Measurements from ENCODE around the gene SHC4.

SHC4 gene

DNA sequence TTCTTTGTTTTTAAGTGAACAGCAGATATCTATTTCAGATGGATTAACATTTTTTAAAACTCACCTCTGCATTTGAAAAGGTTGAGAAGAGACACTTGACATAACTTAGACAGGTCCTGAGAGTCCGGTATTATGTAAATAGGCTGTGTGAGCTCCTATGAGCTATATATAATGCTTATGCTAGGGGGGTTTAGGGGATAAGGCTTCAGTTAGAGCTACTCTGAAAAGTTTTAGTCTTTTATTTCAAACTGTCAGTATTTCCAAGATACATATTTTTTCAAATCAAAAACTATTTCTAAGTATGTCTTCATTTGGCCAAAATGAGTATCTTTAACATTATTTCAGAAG, 16.9 kb downstream of the SHC4 start:
- peaks cover 25% of the 10 kb centered on the region for H3K27me3 Mint-ChIP-seq
- ATAC-seq = no peak
- no peak overlapping the region for H3K4me3 Mint-ChIP-seq
- H3K4me1 Mint-ChIP-seq = no peaks in the 10 kb centered on the region
- H3K36me3 Mint-ChIP-seq = no peaks in the 10 kb centered on the region
- no peak overlapping the region for H3K27ac Mint-ChIP-seq
- no peaks in the 10 kb centered on the region for H3K9me3 Mint-ChIP-seq

DNA sequence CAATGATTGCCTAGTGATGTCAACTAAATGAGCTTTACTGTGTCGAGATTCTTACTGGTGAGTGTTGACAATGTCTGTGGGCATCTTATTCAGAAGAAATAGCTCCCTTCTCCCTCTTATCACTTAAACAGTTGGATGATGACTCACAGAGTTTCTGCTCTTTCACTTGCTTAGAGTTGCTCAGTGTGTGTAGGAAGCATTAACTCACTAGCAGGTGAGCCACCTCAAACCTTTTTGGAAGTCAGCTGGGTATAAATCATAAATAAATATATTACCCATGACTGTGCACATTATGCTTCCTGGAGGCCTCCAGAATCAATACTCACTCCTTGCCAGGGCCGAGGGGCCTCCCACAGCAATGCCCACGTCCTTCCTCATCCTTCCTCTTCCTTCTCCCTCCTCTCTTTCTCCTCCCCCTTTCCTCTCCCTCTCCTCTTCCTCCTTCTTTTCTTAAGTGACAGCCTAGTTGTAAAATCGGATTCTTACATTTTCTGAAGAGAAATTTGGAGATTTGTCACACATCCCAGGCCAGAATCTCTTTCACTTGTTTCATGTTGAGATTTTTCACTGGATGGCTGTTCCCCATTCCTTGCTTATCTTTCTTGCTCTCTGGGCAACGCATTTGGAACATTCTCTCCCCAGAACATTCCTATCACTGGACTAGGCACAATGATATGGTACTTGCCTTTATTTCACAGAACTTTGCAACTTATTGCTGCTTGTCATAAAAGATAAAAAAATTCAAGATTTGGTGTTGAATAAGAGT, 17.5 kb downstream of the SHC4 start:
- Mint-ChIP-seq H3K36me3 (no peaks in the 10 kb centered on the region), H3K27me3 (peaks cover 24% of the 10 kb centered on the region), H3K4me1 (no peaks in the 10 kb centered on the region), H3K4me3 (no peak overlapping the region), H3K27ac (no peak overlapping the region), H3K9me3 (no peaks in the 10 kb centered on the region)
- no peak for ATAC-seq

DNA sequence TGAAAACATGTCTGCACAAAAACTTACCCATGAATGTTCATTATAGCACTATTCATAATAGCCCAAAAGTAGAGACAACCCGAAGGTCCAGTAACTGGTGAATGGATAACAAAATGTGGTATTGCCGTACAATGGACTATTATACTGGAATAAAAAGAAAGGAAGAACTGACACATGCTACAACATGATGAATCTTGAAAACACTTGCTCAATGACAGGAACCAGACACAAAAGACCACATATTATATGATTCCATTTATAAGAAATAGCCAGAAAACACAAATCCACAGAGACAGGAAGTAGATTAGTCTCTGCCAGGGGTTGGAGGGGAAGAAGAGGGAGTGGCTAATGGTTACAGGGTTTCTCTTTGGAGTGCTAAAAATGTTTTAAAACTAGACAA, 18.3 kb downstream of the SHC4 start:
- Mint-ChIP-seq H3K4me1 (peaks cover 6% of the 10 kb centered on the region), H3K27me3 (peaks cover 24% of the 10 kb centered on the region), H3K9me3 (no peaks in the 10 kb centered on the region), H3K4me3 (no peak overlapping the region), H3K27ac (no peak overlapping the region), H3K36me3 (no peaks in the 10 kb centered on the region)
- no peak for ATAC-seq

- H3K36me3 Mint-ChIP-seq = no peaks in the 10 kb centered on the region
- peaks cover 39% of the 10 kb centered on the region for H3K27me3 Mint-ChIP-seq
- peaks cover 7% of the 10 kb centered on the region for H3K4me1 Mint-ChIP-seq
- no peak overlapping the region for H3K27ac Mint-ChIP-seq
- no peaks in the 10 kb centered on the region for H3K9me3 Mint-ChIP-seq
- ATAC-seq = no peak
- no peak overlapping the region for H3K4me3 Mint-ChIP-seq
These were observed 21.8 kb downstream of the SHC4 start for GRCh38 chr15:48941904-48942303.

DNA sequence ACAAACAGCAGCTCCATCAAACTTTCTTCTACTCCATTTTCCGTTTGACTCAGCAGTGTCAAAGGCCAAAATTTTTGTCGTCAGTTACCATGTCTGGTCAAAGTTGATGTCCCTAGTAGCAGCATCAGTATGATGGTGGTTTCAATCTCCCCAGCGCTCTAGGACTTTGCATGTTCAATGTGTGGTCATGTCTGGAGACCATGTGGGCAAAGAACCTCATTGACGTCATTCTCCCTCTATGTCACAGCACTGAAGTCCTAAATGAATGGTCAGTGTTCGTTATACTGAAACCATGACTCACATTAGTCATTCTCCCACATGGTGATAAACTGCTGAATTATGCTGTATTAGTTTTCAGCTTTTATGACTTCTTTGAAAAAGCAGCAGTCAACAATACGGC, 23.2 kb downstream of the SHC4 start:
- peaks cover 30% of the 10 kb centered on the region for H3K27me3 Mint-ChIP-seq
- peak; percentile 72 for ATAC-seq
- H3K4me1 Mint-ChIP-seq = peaks cover 7% of the 10 kb centered on the region
- H3K27ac Mint-ChIP-seq = no peak overlapping the region
- no peaks in the 10 kb centered on the region for H3K9me3 Mint-ChIP-seq
- no peaks in the 10 kb centered on the region for H3K36me3 Mint-ChIP-seq
- H3K4me3 Mint-ChIP-seq = no peak overlapping the region

- no peak overlapping the region for H3K27ac Mint-ChIP-seq
- no peak overlapping the region for H3K4me3 Mint-ChIP-seq
- no peak for ATAC-seq
- H3K4me1 Mint-ChIP-seq = peaks cover 7% of the 10 kb centered on the region
- H3K36me3 Mint-ChIP-seq = no peaks in the 10 kb centered on the region
- no peaks in the 10 kb centered on the region for H3K9me3 Mint-ChIP-seq
- peaks cover 30% of the 10 kb centered on the region for H3K27me3 Mint-ChIP-seq
These were observed 24.1 kb downstream of the SHC4 start for GRCh38 chr15:48939648-48940047.

DNA sequence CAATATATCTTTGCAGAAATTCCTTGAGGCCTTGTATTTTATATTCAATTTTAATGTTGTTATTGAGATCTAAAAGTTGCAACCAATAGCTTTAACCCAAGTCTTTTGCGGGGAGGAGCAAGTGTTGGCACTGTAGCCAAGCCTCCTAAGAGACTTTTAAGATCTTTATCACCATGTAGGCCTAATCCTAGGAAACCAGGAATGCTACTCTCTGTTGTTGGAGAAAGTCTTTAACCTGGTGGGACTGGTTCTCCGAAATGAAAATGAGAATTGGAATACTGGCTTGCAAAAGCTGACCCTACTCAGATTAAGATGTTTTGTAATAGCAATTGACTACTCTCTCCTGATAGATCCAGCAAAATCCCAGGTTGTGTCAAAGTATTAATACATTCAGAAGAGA, 25.8 kb downstream of the SHC4 start:
- ATAC-seq = no peak
- H3K27ac Mint-ChIP-seq = no peak overlapping the region
- H3K36me3 Mint-ChIP-seq = no peaks in the 10 kb centered on the region
- peaks cover 7% of the 10 kb centered on the region for H3K4me1 Mint-ChIP-seq
- H3K4me3 Mint-ChIP-seq = no peak overlapping the region
- H3K9me3 Mint-ChIP-seq = no peaks in the 10 kb centered on the region
- H3K27me3 Mint-ChIP-seq = peaks cover 30% of the 10 kb centered on the region

GRCh38 chr15:48936666-48937065, 27.1 kb downstream of the SHC4 start:
- H3K27me3 Mint-ChIP-seq = peaks cover 30% of the 10 kb centered on the region
- no peak overlapping the region for H3K4me3 Mint-ChIP-seq
- peaks cover 7% of the 10 kb centered on the region for H3K4me1 Mint-ChIP-seq
- H3K36me3 Mint-ChIP-seq = no peaks in the 10 kb centered on the region
- no peak overlapping the region for H3K27ac Mint-ChIP-seq
- no peak for ATAC-seq
- no peaks in the 10 kb centered on the region for H3K9me3 Mint-ChIP-seq

- Mint-ChIP-seq H3K9me3 (no peaks in the 10 kb centered on the region), H3K36me3 (no peaks in the 10 kb centered on the region), H3K4me3 (no peak overlapping the region), H3K27me3 (peaks cover 17% of the 10 kb centered on the region), H3K27ac (no peak overlapping the region), H3K4me1 (no peaks in the 10 kb centered on the region)
- no peak for ATAC-seq
These were observed 28.5 kb downstream of the SHC4 start for GRCh38 chr15:48935236-48935635.

DNA sequence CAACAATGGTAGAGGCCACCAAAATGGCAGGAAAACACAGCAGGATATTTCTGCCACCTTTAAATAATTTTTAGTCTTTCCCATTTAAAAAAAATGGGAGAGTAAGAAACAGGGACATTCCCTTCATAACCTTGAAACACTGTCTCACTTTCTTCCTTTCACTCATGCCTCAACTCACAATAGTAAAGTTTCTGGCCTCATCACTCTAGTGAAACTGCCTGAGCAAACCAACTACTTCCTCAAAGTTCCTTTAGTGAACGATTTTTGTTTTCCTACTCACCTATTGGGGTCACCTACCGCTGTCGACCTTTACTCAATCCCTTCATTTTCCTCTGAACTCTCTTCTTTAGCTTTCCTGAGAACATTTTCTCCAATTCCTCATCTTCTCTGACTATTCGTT, 33.0 kb downstream of the SHC4 start:
- ATAC-seq = no peak
- H3K9me3 Mint-ChIP-seq = no peaks in the 10 kb centered on the region
- no peak overlapping the region for H3K4me3 Mint-ChIP-seq
- no peaks in the 10 kb centered on the region for H3K4me1 Mint-ChIP-seq
- H3K27me3 Mint-ChIP-seq = peaks cover 22% of the 10 kb centered on the region
- H3K36me3 Mint-ChIP-seq = no peaks in the 10 kb centered on the region
- H3K27ac Mint-ChIP-seq = no peak overlapping the region

- ATAC-seq = no peak
- no peaks in the 10 kb centered on the region for H3K9me3 Mint-ChIP-seq
These were observed 34.1 kb downstream of the SHC4 start for GRCh38 chr15:48929661-48930060.

DNA sequence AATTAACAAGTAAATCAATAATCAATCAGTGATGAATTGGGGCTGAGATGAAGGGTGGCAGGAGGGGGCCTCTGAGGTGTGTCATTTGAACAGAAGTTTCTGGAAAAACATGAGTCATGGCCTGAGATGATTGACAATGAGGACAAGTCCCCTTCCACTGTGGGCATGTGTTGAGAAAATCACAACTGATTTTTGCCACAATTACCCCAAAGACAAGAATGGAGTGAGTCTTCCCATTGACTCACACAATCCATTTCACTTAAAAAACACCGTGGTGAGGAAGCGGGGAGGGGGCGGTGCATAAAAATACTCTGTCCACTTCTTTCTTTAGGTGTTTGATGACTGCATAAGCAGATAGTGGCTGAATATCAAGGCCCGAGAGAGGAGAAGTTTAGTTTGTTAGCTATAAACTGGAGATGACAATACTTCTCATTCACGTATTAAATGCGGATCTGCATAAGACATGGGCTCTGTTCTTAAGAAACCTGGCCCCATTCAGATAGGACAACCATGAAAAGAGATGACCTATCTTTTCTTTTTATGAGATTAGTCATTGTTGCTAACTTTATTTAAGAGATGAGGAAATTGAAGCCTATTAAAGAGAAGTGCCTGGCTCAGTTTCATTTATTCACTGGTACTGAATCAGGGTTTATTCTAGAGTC, 34.7 kb downstream of the SHC4 start:
- Mint-ChIP-seq H3K27me3 (peaks cover 30% of the 10 kb centered on the region), H3K4me3 (no peak overlapping the region), H3K9me3 (no peaks in the 10 kb centered on the region), H3K27ac (no peak overlapping the region), H3K36me3 (no peaks in the 10 kb centered on the region), H3K4me1 (no peaks in the 10 kb centered on the region)
- no peak for ATAC-seq

More at GRCh38 chr15:48929661-48930060, 34.1 kb downstream of the SHC4 start:
- Mint-ChIP-seq H3K27ac (no peak overlapping the region), H3K27me3 (peaks cover 30% of the 10 kb centered on the region), H3K4me3 (no peak overlapping the region), H3K4me1 (no peaks in the 10 kb centered on the region), H3K36me3 (no peaks in the 10 kb centered on the region)

GRCh38 chr15:48925714-48926223, 38.0 kb downstream of the SHC4 start:
- H3K4me3 Mint-ChIP-seq = no peak overlapping the region
- ATAC-seq = no peak
- no peak overlapping the region for H3K27ac Mint-ChIP-seq
- no peaks in the 10 kb centered on the region for H3K4me1 Mint-ChIP-seq
- no peaks in the 10 kb centered on the region for H3K36me3 Mint-ChIP-seq
- no peaks in the 10 kb centered on the region for H3K9me3 Mint-ChIP-seq
- H3K27me3 Mint-ChIP-seq = peaks cover 34% of the 10 kb centered on the region

DNA sequence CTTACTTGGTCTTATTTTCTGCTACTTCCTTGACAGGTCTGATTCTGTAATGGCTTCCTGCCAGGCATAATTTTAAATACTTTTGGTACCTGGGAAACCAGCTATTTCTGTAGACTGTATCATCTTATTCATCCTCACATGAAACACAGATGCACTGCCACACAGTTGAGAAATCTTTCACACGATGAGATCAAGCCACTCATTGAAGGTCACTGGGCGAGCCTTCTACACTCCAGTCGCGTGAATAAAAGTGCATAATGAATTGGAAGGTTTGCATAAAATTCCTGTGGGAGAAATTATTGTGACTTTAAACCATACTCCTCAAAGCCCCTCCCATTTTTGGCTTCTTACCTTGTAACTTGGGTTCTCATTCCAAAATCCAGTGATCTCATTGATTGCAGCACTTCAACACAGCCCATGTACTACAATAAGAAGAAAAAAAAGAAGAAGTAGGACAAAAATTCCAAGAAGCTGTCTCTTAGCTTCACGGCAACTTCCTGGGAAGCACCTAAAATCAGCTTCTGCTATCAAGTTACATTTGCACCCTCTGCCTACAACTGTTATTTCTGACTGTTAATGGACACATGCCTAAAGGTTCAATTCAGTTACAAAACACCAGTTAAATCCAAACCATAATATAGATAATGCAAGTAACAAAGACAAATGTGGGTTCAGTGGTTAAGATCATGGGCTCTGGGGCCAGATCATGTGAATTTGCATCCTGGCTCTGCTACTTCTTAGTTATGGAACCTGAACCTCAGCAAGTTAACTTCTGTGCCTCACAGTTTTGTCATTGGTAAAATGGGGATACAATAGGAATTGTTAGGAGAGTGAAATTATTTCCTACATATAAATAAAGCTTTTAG, 39.0 kb downstream of the SHC4 start:
- ATAC-seq = no peak
- H3K4me3 Mint-ChIP-seq = no peak overlapping the region
- H3K27me3 Mint-ChIP-seq = peaks cover 41% of the 10 kb centered on the region
- H3K4me1 Mint-ChIP-seq = no peaks in the 10 kb centered on the region
- H3K36me3 Mint-ChIP-seq = no peaks in the 10 kb centered on the region
- H3K9me3 Mint-ChIP-seq = no peaks in the 10 kb centered on the region
- H3K27ac Mint-ChIP-seq = no peak overlapping the region

DNA sequence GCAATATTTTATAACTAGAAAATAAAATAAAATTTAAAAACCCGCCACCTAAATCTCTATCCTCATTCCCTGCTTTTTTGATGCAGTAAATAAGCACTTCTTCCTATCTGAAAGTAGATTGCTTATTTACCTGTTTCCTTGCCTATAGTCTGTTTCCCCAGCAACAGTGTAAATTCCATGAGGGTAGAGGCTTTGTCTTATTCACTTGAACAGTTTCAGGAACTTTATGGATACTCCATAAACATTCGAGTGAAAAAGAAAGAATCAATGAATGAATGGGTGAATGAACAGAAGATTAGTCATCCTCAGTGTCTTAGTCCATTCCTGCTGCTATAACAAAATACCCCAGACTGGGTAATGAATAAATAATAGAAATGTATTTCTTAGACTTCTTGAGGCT, 41.7 kb downstream of the SHC4 start:
- no peaks in the 10 kb centered on the region for H3K4me1 Mint-ChIP-seq
- no peak overlapping the region for H3K4me3 Mint-ChIP-seq
- H3K27ac Mint-ChIP-seq = no peak overlapping the region
- no peaks in the 10 kb centered on the region for H3K36me3 Mint-ChIP-seq
- no peaks in the 10 kb centered on the region for H3K9me3 Mint-ChIP-seq
- no peak for ATAC-seq
- H3K27me3 Mint-ChIP-seq = peaks cover 34% of the 10 kb centered on the region
